Fibroblast of lung (primary cell): ENCODE results near the gene STOM. TPM values are rescaled to one million over a fixed set of nuclear protein-coding genes. Genes with fewer than 3 reads are reported as not detected.

Experiments used
- DNase-seq, 2 donors: peaks; one replicate each; pipeline versions ENCODE4 v3.0.0 to v3.0.0-alpha.2; 2010; ENCODE audit warnings: low read depth in 2 of 2
- H2AFZ ChIP-seq: 2 replicates; pipeline ENCODE4 v1.5.1; 2012; ENCODE audit warnings: low read length, control low read depth, inconsistent platforms
- H3K27ac ChIP-seq: 2 replicates; pipeline ENCODE4 v1.5.1; 2011; ENCODE audit warnings: low read length, control low read depth; ENCODE audit not compliant: insufficient read depth
- H3K27me3 ChIP-seq: 2 replicates; pipeline ENCODE4 v1.5.1; 2011; ENCODE audit warnings: mild to moderate bottlenecking, low read length; ENCODE audit not compliant: control insufficient read depth, insufficient read depth
- H3K36me3 ChIP-seq: 2 replicates; pipeline ENCODE4 v1.5.1; 2011; ENCODE audit warnings: low read length; ENCODE audit not compliant: control insufficient read depth, insufficient read depth
- H3K4me1 ChIP-seq: 2 replicates; pipeline ENCODE4 v1.5.1; 2011; ENCODE audit warnings: low read length; ENCODE audit not compliant: control insufficient read depth, insufficient read depth; ENCODE audit errors: extremely low read depth
- H3K4me2 ChIP-seq: 2 replicates; pipeline ENCODE4 v1.5.1; 2011; ENCODE audit warnings: low read length, control low read depth; ENCODE audit not compliant: insufficient read depth; ENCODE audit errors: extremely low read depth
- H3K4me3 ChIP-seq, 4 experiments: fragments of 200-600 bp in 1 of 4; sonication (generic) in 1 of 4; replicated peaks in 1 of 4; 2 replicates each; pipeline ENCODE4 v1.5.1; 2011 to 2016; ENCODE audit warnings: low read length in 4 of 4, low read depth in 3 of 4, mild to moderate bottlenecking in 3 of 4, control low read depth in 2 of 4, inconsistent platforms in 1 of 4, mixed read lengths in 1 of 4; ENCODE audit not compliant: insufficient read depth in 1 of 4; ENCODE audit errors: control extremely low read depth in 1 of 4
- H3K79me2 ChIP-seq: 2 replicates; pipeline ENCODE4 v1.5.1; 2012; ENCODE audit warnings: mild to moderate bottlenecking, low read length, inconsistent platforms; ENCODE audit not compliant: control insufficient read depth, insufficient read depth
- H3K9ac ChIP-seq: 2 replicates; pipeline ENCODE4 v1.5.1; 2011; ENCODE audit warnings: mild to moderate bottlenecking, low read length, control low read depth; ENCODE audit not compliant: insufficient read depth
- H3K9me3 ChIP-seq: 2 replicates; pipeline ENCODE4 v1.5.1; 2012; ENCODE audit warnings: low read depth, low read length; ENCODE audit not compliant: control insufficient read depth, insufficient read depth
- H4K20me1 ChIP-seq: 2 replicates; pipeline ENCODE4 v1.5.1; 2011; ENCODE audit warnings: low read length; ENCODE audit not compliant: control insufficient read depth, insufficient read depth; ENCODE audit errors: extremely low read depth
- EZH2 ChIP-seq: IDR thresholded peaks from 2 replicates; pipeline ENCODE4 v1.5.1; 2012; ENCODE audit warnings: low read length, control low read depth, mild to moderate bottlenecking; ENCODE audit errors: missing control alignments
- polyA plus RNA-seq, 2 donors: library from polyadenylated mRNA; depleted of rRNA in 1 of 2; stranded (reverse) in 1 of 2; unstranded in 1 of 2; fragments of >200 nt; gene quantifications; 2 replicates each; pipeline ENCODE4 v1.2.1, GENCODE V29; 2011 to 2012; ENCODE audit warnings: missing spikeins in 1 of 2
- total RNA-seq: library from RNA; depleted of rRNA; stranded (reverse); fragments of >200 nt; gene quantifications from 2 replicates; pipeline ENCODE4 v1.2.1, GENCODE V29; 2014
- TF ChIP-seq, protein P1 (sequence below), 2 donors: IDR thresholded peaks in 1 of 2; conservative IDR thresholded peaks in 1 of 2; 1 replicate in 1 of 2; 2 replicates in 1 of 2; pipeline ENCODE4 v1.5.1; 2011 to 2012; ENCODE audit warnings: low read length in 2 of 2, control low read depth in 1 of 2, inconsistent platforms in 1 of 2, low read depth in 1 of 2, mild to moderate bottlenecking in 1 of 2

The STOM gene
- total and polyA plus RNA-seq, 2 donors (not counting 1 experiment from before 2014, with no cell fraction given) = 248 to 536 TPM

- H3K4me2 ChIP-seq = no peak overlapping the region
- H2AFZ ChIP-seq = no peak overlapping the region
- no peaks in the 10 kb centered on the region for H4K20me1 ChIP-seq
- H3K4me1 ChIP-seq = peaks cover 26% of the 10 kb centered on the region
- H3K27me3 ChIP-seq = no peaks in the 10 kb centered on the region
- no peak overlapping the region for H3K4me3 ChIP-seq
- no peak for DNase-seq
- no peak overlapping the region for H3K9ac ChIP-seq
- H3K36me3 ChIP-seq = peaks cover 41% of the 10 kb centered on the region
- H3K9me3 ChIP-seq = no peaks in the 10 kb centered on the region
- no peaks in the 10 kb centered on the region for H3K79me2 ChIP-seq
- TF ChIP-seq, protein P1, sequence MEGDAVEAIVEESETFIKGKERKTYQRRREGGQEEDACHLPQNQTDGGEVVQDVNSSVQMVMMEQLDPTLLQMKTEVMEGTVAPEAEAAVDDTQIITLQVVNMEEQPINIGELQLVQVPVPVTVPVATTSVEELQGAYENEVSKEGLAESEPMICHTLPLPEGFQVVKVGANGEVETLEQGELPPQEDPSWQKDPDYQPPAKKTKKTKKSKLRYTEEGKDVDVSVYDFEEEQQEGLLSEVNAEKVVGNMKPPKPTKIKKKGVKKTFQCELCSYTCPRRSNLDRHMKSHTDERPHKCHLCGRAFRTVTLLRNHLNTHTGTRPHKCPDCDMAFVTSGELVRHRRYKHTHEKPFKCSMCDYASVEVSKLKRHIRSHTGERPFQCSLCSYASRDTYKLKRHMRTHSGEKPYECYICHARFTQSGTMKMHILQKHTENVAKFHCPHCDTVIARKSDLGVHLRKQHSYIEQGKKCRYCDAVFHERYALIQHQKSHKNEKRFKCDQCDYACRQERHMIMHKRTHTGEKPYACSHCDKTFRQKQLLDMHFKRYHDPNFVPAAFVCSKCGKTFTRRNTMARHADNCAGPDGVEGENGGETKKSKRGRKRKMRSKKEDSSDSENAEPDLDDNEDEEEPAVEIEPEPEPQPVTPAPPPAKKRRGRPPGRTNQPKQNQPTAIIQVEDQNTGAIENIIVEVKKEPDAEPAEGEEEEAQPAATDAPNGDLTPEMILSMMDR (conservative IDR thresholded peaks at IDR 0.05 in 1 of 2, IDR thresholded peaks at IDR 0.05 in 1 of 2; ENCODE audit: low read depth in 1 of 2, low read length in 2 of 2) = no peak
- TF ChIP-seq EZH2 = no peak
- no peak overlapping the region for H3K27ac ChIP-seq
Measured at GRCh38 chr9:121324316-121324715, 45.7 kb downstream of the STOM start.

DNA sequence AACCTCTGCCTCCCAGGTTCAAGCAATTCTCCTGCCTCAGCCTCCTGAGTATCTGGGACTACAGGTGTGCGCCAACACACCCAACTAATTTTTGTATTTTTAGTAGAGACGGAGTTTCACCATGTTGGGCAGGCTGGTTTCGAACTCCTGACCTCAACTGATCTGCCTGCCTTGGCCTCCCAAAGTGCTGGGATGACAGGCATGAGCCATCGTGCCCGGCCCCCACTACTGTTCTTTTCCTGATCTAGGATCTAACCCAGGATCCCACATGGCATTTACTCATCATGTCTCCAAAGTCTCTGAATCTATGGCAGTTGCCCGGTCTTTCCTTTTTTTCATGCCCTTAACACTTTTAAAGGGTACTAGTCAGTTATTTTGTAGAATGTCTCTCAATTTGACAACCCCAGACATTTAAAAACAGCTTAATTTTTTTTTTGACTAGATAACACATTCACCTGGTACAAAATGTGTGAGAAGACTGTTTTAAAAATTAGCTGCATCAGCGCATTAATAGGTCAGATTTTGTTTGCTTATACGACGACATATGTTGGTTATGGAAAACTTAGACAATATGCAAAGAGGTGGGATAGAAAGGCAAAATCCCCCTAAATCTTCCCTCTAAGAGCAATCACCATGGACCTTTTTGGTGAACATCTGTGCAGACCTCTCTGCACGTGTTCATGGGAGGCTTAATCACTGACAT lies 46.5 kb downstream of the STOM start:
- Histone ChIP-seq H3K9ac (no peak overlapping the region), H3K36me3 (peaks cover 36% of the 10 kb centered on the region), H3K4me2 (no peak overlapping the region), H2AFZ (no peak overlapping the region), H4K20me1 (no peaks in the 10 kb centered on the region), H3K27ac (no peak overlapping the region), H3K9me3 (no peaks in the 10 kb centered on the region), H3K4me3 (no peak overlapping the region), H3K27me3 (no peaks in the 10 kb centered on the region), H3K4me1 (peaks cover 26% of the 10 kb centered on the region), H3K79me2 (no peaks in the 10 kb centered on the region)
- TF ChIP-seq, protein P1 (conservative IDR thresholded peaks at IDR 0.05 in 1 of 2, IDR thresholded peaks at IDR 0.05 in 1 of 2; ENCODE audit: low read depth in 1 of 2, low read length in 2 of 2) = no peak
- TF ChIP-seq EZH2 = no peak
- DNase-seq = no peak

DNA sequence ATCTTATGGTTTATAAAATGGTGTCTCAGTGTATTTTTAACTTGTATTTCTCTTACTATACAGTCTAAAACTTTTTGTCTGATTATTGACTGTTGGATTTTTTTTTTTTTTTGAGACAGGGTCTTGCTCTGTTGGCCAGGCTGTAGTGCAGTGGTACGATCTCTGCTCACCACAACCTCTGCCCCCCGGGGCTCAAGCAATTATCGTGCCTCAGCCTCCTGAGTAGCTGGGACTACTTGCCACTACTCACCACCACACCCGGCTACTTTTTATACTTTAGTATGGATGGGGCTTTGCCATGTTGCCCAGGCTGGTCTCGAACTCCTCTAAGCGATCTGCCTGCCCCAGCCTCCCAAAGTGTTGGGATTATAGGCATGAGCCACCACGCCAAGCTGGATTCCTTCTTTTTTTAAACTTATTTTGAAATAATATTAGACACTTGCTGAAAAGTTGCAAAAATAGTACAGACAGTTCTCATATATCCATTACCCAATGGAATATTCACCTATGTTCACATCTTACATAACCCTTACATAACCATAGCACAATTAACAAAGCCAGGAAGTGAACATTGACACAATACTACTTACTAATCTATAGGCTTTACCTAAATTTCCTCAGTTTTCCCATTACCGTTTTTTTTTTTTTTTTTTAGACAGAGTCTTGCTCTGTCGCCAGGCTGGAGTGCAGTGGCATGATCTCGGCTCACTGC lies 47.2 kb downstream of the STOM start:
- Histone ChIP-seq H4K20me1 (no peaks in the 10 kb centered on the region), H3K27me3 (no peaks in the 10 kb centered on the region), H3K4me1 (peaks cover 26% of the 10 kb centered on the region), H3K4me2 (no peak overlapping the region), H2AFZ (no peak overlapping the region), H3K9ac (no peak overlapping the region), H3K27ac (peak overlapping the region; percentile 96), H3K36me3 (peaks cover 33% of the 10 kb centered on the region), H3K9me3 (no peaks in the 10 kb centered on the region), H3K79me2 (no peaks in the 10 kb centered on the region), H3K4me3 (no peak overlapping the region)
- no peak for TF ChIP-seq EZH2
- no peak for DNase-seq
